Transverse colon (tissue), 4 donors: ENCODE measurements around the gene BFSP2. TPM values are rescaled to one million over a fixed set of nuclear protein-coding genes. Genes with fewer than 3 reads are reported as not detected.
A peak's percentile ranks its signal among the peaks of the same experiment; 100 is the strongest.

ENCODE experiments used
- DNase-seq: peaks from one replicate; pipeline ENCODE4 v3.0.0-alpha.2; 2019
- H3K27ac ChIP-seq, 4 donors: fragments of 200-600 bp; sonication (generic); 2 replicates each; pipeline ENCODE4 v1.5.1; 2016 to 2018; ENCODE audit warnings: inconsistent platforms in 4 of 4
- H3K27me3 ChIP-seq: fragments of 200-600 bp; sonication (generic); 2 replicates; pipeline ENCODE4 v1.5.1; 2017; ENCODE audit warnings: inconsistent platforms
- H3K36me3 ChIP-seq, 4 donors: fragments of 200-600 bp; sonication (generic); 2 replicates each; pipeline ENCODE4 v1.5.1; 2017 to 2019; ENCODE audit warnings: inconsistent platforms in 4 of 4
- H3K4me1 ChIP-seq, 4 donors: fragments of 200-600 bp; sonication (generic); 2 replicates each; pipeline ENCODE4 v1.5.1; 2017 to 2020; ENCODE audit warnings: inconsistent platforms in 4 of 4
- H3K4me3 ChIP-seq, 4 donors: fragments of 200-600 bp; sonication (generic); 1 replicate in 1 of 4; 2 replicates in 3 of 4; pipeline versions ENCODE4 v1.5.1 to v1.6.1; 2017 to 2019; ENCODE audit warnings: inconsistent platforms in 4 of 4
- H3K9me3 ChIP-seq, 2 donors: fragments of 200-600 bp; sonication (generic); 2 replicates each; pipeline ENCODE4 v1.5.1; 2017 to 2019; ENCODE audit warnings: inconsistent platforms in 2 of 2
- CTCF ChIP-seq, 5 experiments: fragments of 200-600 bp in 3 of 5; fragments of 450-650 bp in 2 of 5; sonication (generic) in 3 of 5; IDR thresholded peaks; 1 replicate in 2 of 5; 2 replicates in 3 of 5; pipeline ENCODE4 v1.5.1; 2016 to 2017; ENCODE audit warnings: antibody characterized with exemption in 5 of 5, inconsistent platforms in 3 of 5, mild to moderate bottlenecking in 2 of 5, moderate library complexity in 1 of 5
- EP300 ChIP-seq: sonication (generic); formaldehyde crosslinking; IDR thresholded peaks from one replicate; pipeline ENCODE4 v1.6.1; 2017; ENCODE audit warnings: antibody characterized with exemption, low read depth
- POLR2A ChIP-seq: fragments of 450-650 bp; IDR thresholded peaks from one replicate; pipeline ENCODE4 v1.6.1; 2016; ENCODE audit warnings: antibody characterized with exemption, mild to moderate bottlenecking, moderate library complexity
- POLR2AphosphoS5 ChIP-seq, 3 donors: sonication (generic); formaldehyde crosslinking; IDR thresholded peaks; one replicate each; pipeline ENCODE4 v1.6.1; 2016; ENCODE audit warnings: antibody characterized with exemption in 3 of 3
- WGBS, 2 donors: methylation state at CpG; one replicate each; pipeline ENCODE4 v1.1.5; 2018; ENCODE audit warnings: low coverage in 1 of 2; 5-methylcytosine and 5-hydroxymethylcytosine counted together
- in situ Hi-C, 4 donors: fragments of 200-750 bp; cut with MboI; loops; one replicate each; pipeline versions ENCODE4 v1.15.0 to v1.15.1; 2017; ENCODE audit warnings: low sequenced_read_pairs in 3 of 4, low pct_ligation_motif_present in 1 of 4, low pct_unique_long_range_greater_than_20kb in 1 of 4
- intact Hi-C: fragments of 100-400 bp; cut with DNase I; formaldehyde crosslinking; loops from one replicate; pipeline ENCODE4 v1.15.1; 2023; ENCODE audit warnings: low total_unique reads
- total RNA-seq, 4 donors: library from RNA; depleted of rRNA; stranded (reverse); fragments of >200 nt; gene quantifications; one replicate each; pipeline ENCODE4 v1.1.0, GENCODE V29; 2016

BFSP2 gene
- total RNA-seq, 4 donors from 2014 or later: not detected

GRCh38 chr3:133412183-133413132 lies 12.6 kb downstream of the BFSP2 start:
- peak overlapping the region in 1 of 4 donors; percentile 21 for H3K27ac ChIP-seq
- in situ Hi-C loops (no loop called here), intact Hi-C loops (loop anchor here (10.0 kb wide), 1 partner anchor 688 kb away; the partner anchor contains the start of gene NPHP3)
- no peaks in the 10 kb centered on the region for H3K36me3 ChIP-seq
- WGBS, 2 donors: 60 to 62% methylated on average over 9 to 25 of the region's 26 CpGs
- DNase-seq: no peak
- TF ChIP-seq POLR2AphosphoS5 (IDR thresholded peaks at IDR 0.05) (no peak), EP300 (no peak), CTCF (IDR thresholded peaks at IDR 0.05) (no peak), POLR2A (no peak)
- no peaks in the 10 kb centered on the region for H3K9me3 ChIP-seq
- peak overlapping the region in 1 of 4 donors; percentile 8 for H3K4me3 ChIP-seq
- H3K4me1 ChIP-seq: peaks cover 0 to 15% (median 1%) of the 10 kb centered on the region in 4 donors
- H3K27me3 ChIP-seq: peaks cover 18% of the 10 kb centered on the region

DNA sequence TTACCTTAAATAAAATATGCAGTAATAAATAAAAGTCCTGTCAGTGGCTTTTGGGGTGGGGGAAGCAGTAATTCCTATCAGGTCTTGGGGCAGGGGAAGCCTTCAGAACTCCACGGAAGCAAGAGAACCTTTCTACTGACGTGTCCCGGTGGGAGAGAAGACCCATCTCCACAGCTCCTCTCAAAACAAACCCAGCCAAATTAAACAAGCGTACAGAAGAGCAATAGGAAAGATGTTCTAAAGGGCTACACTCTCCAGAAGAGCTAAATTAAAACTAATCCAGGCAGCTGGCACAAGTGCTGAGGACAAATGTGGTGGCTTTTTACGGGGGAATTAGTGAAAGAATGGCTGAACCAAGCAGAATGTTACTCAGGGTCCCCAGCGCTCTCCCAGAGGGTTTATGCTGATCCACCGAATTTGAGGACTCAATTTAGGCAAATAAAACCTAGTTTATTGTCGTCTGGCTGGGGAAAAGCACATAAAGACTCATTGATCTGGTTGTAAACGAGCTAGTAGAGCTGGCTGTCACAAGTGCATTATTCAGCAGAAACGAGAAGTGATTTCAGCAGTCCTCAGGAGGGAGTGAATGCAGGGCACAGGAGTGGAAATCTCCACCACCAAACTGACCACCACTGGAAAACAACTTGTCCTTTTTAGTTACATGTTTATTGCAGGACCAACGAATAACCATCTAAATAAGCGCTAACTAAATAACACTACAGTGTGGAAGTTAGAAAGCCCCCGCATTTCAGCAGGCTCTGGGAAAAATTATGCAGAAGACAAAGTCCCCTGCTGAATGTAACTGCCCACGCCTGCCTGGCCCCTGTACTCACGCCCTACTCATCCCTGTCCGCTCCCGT lies 13.5 kb downstream of the BFSP2 start:
- peak overlapping the region in 1 of 4 donors; percentile 8 for H3K4me3 ChIP-seq
- no peak for DNase-seq

DNA sequence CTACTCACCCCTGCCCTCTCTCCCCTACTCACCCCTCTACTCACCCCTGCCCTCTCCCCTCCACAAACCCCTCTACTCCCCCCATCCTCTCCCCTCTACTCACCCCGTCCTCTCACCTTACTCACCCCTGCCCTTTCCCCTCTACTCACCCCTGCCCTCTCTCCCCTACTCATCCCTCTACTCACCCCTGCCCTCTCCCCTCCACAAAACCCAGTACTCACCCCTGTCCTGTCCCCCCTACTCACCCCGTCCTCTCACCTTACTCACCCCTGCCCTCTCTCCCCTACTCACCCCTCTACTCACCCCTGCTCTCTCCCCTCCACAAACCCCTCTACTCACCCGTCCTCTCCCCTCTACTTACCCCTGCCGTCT lies 14.2 kb downstream of the BFSP2 start:
- Histone ChIP-seq H3K36me3 (no peaks in the 10 kb centered on the region), H3K27ac (no peak overlapping the region), H3K9me3 (no peaks in the 10 kb centered on the region), H3K4me1 (peaks cover 0 to 15% (median 1%) of the 10 kb centered on the region in 4 donors), H3K4me3 (no peak overlapping the region), H3K27me3 (peaks cover 18% of the 10 kb centered on the region)
- intact Hi-C loops: loop anchor here (10.0 kb wide), 1 partner anchor 689 kb away; the partner anchor contains the start of gene NPHP3
- in situ Hi-C loops: no loop called here
- TF ChIP-seq CTCF (IDR thresholded peaks at IDR 0.05): no peak
- no peak for TF ChIP-seq EP300
- no peak for TF ChIP-seq POLR2A
- TF ChIP-seq POLR2AphosphoS5 (IDR thresholded peaks at IDR 0.05): no peak
- DNase-seq: no peak
- WGBS, 2 donors: 14 to 57% methylated on average over 1 to 3 of the region's 4 CpGs

More for the DNA sequence above, 13.5 kb downstream of the BFSP2 start:
- intact Hi-C loops: loop anchor here (10.0 kb wide), 1 partner anchor 689 kb away; the partner anchor contains the start of gene NPHP3
- peak overlapping the region in 2 of 4 donors; percentile 21 to 24 for H3K27ac ChIP-seq
- H3K4me1 ChIP-seq: peaks cover 0 to 15% (median 1%) of the 10 kb centered on the region in 4 donors
- no peak for TF ChIP-seq POLR2A
- TF ChIP-seq POLR2AphosphoS5 (IDR thresholded peaks at IDR 0.05): no peak
- in situ Hi-C loops: no loop called here
- 12 to 14% methylated on average over 14 to 17 of the region's 17 CpGs for WGBS, 2 donors
- H3K36me3 ChIP-seq: no peaks in the 10 kb centered on the region
- H3K27me3 ChIP-seq: peaks cover 18% of the 10 kb centered on the region
- no peaks in the 10 kb centered on the region for H3K9me3 ChIP-seq

DNA sequence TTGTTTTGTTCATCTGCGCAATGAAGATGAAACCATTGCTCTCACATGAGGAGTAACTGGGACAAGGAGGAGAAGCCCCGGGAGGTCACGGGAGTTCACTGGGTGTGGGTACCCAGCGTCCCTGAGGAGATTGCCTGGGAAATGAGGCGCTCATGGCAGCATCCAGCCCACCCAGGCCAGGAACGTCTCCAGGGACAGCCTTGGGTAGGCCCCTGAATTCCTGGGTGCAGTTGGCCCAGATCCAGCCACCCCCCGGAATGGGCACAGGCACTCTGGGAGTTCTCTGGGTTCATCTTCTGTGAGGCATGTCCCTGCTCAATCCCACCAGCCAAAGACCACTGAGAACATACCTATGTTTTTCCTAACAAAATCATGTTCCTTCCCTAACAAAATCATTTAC lies 18.5 kb downstream of the BFSP2 start:
- 83% methylated on average over 7 of the region's 7 CpGs; no CpG with 5 or more reads in 1 of the 2 donors for WGBS, 2 donors
- H3K4me1 ChIP-seq: peaks cover 0 to 5% (median 4%) of the 10 kb centered on the region in 4 donors
- no peak for DNase-seq
- in situ Hi-C loops (no loop called here), intact Hi-C loops (loop anchor here (10.0 kb wide), 1 partner anchor 694 kb away; the partner anchor contains the start of gene NPHP3)
- no peak overlapping the region for H3K4me3 ChIP-seq
- H3K27me3 ChIP-seq: no peaks in the 10 kb centered on the region
- H3K9me3 ChIP-seq: no peaks in the 10 kb centered on the region
- TF ChIP-seq POLR2A (no peak), POLR2AphosphoS5 (IDR thresholded peaks at IDR 0.05) (no peak), EP300 (no peak), CTCF (IDR thresholded peaks at IDR 0.05) (no peak)
- H3K36me3 ChIP-seq: no peaks in the 10 kb centered on the region
- no peak overlapping the region for H3K27ac ChIP-seq
